ENCODE data around the gene ECE2.

Gene ECE2

DNA sequence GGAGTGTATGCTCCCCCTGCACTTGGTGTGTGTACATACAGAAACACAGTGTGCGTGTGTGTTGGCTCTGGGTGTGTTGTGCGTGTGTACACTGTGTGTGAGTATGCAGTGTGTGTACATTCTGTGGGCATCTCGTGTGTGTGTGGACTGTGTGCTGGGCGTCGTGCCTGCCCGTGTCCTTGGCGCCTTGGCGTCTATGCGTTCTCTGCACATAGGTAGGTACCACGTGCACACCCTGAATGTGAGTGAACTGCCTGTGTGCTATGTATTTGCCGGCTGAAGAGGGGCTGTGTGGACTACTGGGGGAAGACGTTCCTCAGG lies 481 bp upstream of the ECE2 start:
- Mint-ChIP-seq H3K36me3 (no peaks in the 10 kb centered on the region), H3K27me3 (peaks cover 62 to 64% of the 10 kb centered on the region in 2 donors), H3K27ac (no peak overlapping the region), H3K4me1 (peaks cover 5% of the 10 kb centered on the region in 2 donors), H3K4me3 (peak overlapping the region in 1 of 2 donors; percentile 26), H3K9me3 (peaks cover 0 to 1% of the 10 kb centered on the region in 2 donors)
- no peak for DNase-seq
- no peak for ATAC-seq (replicated peaks)

DNA sequence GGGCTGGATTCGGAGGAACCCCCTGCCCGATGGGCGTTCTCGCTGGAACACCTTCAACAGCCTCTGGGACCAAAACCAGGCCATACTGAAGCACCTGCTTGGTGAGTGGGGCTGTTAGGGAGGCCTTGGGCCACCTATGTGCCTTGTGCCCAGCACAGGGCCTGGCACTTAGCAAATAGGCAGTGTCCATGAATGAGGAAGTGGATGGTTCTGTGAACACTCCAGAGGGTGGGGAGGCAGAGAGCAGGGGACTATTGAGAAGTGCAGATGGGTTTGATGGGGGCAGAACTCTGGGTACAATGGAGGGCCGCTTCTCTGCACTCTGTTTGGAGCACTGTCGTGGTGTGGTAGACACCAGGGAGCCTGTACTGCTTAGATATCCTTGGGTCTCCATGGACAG lies 1.5 kb downstream of the ECE2 start:
- DNase-seq (no peak), ATAC-seq (replicated peaks) (peak in 1 of 2 donors; percentile 19)
- H3K4me1 Mint-ChIP-seq, result peaks cover 5% of the 10 kb centered on the region in 2 donors
- no peak overlapping the region for H3K27ac Mint-ChIP-seq
- no peak overlapping the region for H3K4me3 Mint-ChIP-seq
- H3K27me3 Mint-ChIP-seq, result peaks cover 51 to 52% of the 10 kb centered on the region in 2 donors
- H3K9me3 Mint-ChIP-seq, result no peaks in the 10 kb centered on the region
- H3K36me3 Mint-ChIP-seq, result no peaks in the 10 kb centered on the region

DNA sequence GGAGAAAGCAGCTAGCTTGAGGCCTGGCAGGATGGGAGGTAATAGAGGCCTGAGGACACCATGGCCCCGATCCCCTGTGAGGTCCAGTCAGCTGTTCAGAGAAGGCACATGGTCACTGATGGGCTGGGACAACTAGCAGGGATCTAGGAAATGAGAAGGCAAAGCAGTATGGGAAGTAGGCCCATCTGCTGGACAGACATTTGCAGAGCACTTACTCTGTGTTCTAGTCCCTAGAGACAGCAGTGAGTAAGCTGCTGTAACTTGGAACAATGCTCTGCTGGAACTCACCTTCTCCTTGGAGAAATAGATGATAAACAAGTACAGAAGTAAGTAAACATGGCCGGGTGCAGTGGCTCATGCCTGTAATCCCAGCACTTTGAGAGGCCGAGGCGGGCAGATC lies 7.1 kb downstream of the ECE2 start:
- Mint-ChIP-seq H3K27ac (no peak overlapping the region), H3K36me3 (no peaks in the 10 kb centered on the region), H3K9me3 (peaks cover 3 to 4% of the 10 kb centered on the region in 2 donors), H3K4me1 (no peaks in the 10 kb centered on the region), H3K27me3 (peaks cover 30 to 54% of the 10 kb centered on the region in 2 donors), H3K4me3 (no peak overlapping the region)
- ATAC-seq (replicated peaks) (no peak), DNase-seq (no peak)

DNA sequence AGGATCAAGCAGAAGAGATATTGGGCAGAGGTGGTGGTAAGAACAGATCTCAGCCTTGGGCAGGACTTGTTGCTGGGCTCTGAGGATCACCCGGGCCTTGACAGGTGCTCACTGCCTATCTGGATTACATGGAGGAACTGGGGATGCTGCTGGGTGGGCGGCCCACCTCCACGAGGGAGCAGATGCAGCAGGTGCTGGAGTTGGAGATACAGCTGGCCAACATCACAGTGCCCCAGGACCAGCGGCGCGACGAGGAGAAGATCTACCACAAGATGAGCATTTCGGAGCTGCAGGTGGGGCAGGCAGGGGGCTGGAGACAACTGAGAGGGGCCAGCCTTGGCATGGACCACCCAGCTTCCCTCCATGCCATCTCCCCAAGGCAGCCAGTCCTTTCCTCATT lies 7.9 kb downstream of the ECE2 start:
- Mint-ChIP-seq H3K27me3 (peaks cover 25 to 50% of the 10 kb centered on the region in 2 donors), H3K4me3 (no peak overlapping the region), H3K27ac (no peak overlapping the region), H3K9me3 (peaks cover 3 to 4% of the 10 kb centered on the region in 2 donors), H3K4me1 (no peaks in the 10 kb centered on the region), H3K36me3 (no peaks in the 10 kb centered on the region)
- DNase-seq (no peak), ATAC-seq (replicated peaks) (no peak)

DNA sequence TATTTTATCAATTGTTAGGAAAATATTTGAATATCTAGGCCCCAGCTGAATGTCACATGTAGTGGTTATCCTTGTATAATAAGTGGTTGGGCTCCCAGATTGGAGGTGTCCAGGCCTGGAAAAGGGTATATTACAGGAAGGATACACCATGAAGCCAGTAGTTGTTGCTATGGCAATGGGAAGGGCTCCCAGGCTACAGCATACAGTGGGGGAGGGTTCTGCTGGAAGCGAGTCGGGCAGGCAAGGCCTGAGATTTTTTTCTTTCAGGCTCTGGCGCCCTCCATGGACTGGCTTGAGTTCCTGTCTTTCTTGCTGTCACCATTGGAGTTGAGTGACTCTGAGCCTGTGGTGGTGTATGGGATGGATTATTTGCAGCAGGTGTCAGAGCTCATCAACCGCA lies 8.9 kb downstream of the ECE2 start:
- H3K4me1 Mint-ChIP-seq, result peaks cover 0 to 6% of the 10 kb centered on the region in 2 donors
- H3K27ac Mint-ChIP-seq, result no peak overlapping the region
- H3K9me3 Mint-ChIP-seq, result peaks cover 3 to 4% of the 10 kb centered on the region in 2 donors
- no peaks in the 10 kb centered on the region for H3K36me3 Mint-ChIP-seq
- H3K4me3 Mint-ChIP-seq, result no peak overlapping the region
- ATAC-seq (replicated peaks), result peak; percentile 23 to 25
- no peak for DNase-seq
- peaks cover 24 to 53% of the 10 kb centered on the region in 2 donors for H3K27me3 Mint-ChIP-seq

DNA sequence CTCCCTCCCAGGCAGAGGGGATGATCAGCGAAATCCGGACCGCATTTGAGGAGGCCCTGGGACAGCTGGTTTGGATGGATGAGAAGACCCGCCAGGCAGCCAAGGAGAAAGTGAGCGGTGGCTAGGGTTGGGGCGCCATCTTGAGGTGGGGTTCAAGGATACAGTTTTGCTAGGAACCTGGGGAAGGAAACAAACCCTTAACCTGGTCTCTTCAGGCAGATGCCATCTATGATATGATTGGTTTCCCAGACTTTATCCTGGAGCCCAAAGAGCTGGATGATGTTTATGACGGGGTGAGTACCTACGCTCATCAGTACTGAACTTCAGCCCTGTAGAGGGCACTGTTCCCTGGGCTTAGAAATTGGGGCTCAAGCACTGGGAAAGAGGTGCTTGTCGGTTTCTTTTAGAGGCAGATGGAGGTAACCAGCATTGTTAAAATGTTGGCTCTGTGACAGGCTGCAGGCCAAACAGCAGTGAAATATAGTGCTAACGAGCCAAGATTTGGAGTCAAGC lies 13.7 kb downstream of the ECE2 start:
- ATAC-seq (replicated peaks) (peak; percentile 76 to 78), DNase-seq (peak; percentile 23)
- H3K27me3 Mint-ChIP-seq, result peaks cover 27 to 45% of the 10 kb centered on the region in 2 donors
- no peaks in the 10 kb centered on the region for H3K9me3 Mint-ChIP-seq
- H3K4me3 Mint-ChIP-seq, result no peak overlapping the region
- H3K36me3 Mint-ChIP-seq, result no peaks in the 10 kb centered on the region
- H3K4me1 Mint-ChIP-seq, result peaks cover 0 to 6% of the 10 kb centered on the region in 2 donors
- no peak overlapping the region for H3K27ac Mint-ChIP-seq

DNA sequence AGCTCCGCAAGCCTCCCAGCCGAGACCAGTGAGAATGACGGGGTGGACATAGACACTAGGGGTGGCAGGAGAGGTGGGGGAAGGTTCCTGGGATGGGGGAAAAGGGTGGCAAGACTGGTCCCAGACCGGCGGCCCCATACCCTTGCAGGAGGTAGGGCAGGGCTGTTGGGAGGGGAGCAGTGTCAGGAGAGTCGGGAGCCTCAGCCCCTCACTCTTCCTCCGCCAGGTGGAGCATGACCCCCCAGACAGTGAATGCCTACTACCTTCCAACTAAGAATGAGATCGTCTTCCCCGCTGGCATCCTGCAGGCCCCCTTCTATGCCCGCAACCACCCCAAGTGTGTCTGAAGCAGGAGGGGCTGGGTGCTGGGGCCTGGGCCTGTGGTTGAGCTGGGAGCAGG lies 14.5 kb downstream of the ECE2 start:
- Mint-ChIP-seq H3K27me3 (peaks cover 24 to 37% of the 10 kb centered on the region in 2 donors), H3K4me3 (no peak overlapping the region), H3K27ac (no peak overlapping the region), H3K36me3 (no peaks in the 10 kb centered on the region), H3K9me3 (no peaks in the 10 kb centered on the region), H3K4me1 (peaks cover 0 to 6% of the 10 kb centered on the region in 2 donors)
- ATAC-seq (replicated peaks) (no peak), DNase-seq (no peak)

DNA sequence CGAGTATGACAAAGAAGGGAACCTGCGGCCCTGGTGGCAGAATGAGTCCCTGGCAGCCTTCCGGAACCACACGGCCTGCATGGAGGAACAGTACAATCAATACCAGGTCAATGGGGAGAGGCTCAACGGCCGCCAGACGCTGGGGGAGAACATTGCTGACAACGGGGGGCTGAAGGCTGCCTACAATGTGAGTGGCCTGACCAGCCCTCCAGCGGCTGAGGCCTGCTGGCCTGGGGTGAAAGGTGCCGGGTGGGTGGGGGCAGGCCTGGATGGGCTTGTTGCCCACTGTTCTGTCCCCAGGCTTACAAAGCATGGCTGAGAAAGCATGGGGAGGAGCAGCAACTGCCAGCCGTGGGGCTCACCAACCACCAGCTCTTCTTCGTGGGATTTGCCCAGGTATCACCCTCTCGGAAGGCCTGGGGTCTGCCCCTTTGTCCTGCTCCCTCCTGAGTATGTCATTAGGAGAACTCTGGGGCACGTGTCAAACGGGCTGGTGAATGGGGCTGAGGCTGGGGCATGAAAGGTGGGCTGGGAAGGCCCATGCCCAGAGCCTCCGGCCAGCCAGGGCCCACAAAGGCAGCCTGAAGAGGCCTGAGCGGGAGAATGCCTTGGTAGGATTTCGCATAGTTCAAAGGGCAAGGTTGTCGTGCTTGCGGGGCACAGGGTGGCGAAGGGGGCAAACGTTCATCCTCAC lies 15.4 kb downstream of the ECE2 start:
- no peaks in the 10 kb centered on the region for H3K9me3 Mint-ChIP-seq
- no peaks in the 10 kb centered on the region for H3K36me3 Mint-ChIP-seq
- DNase-seq (no peak), ATAC-seq (replicated peaks) (no peak)
- peak overlapping the region; percentile 9 for H3K27ac Mint-ChIP-seq
- no peak overlapping the region for H3K4me3 Mint-ChIP-seq
- H3K27me3 Mint-ChIP-seq, result peaks cover 16 to 29% of the 10 kb centered on the region in 2 donors
- peaks cover 0 to 6% of the 10 kb centered on the region in 2 donors for H3K4me1 Mint-ChIP-seq

DNA sequence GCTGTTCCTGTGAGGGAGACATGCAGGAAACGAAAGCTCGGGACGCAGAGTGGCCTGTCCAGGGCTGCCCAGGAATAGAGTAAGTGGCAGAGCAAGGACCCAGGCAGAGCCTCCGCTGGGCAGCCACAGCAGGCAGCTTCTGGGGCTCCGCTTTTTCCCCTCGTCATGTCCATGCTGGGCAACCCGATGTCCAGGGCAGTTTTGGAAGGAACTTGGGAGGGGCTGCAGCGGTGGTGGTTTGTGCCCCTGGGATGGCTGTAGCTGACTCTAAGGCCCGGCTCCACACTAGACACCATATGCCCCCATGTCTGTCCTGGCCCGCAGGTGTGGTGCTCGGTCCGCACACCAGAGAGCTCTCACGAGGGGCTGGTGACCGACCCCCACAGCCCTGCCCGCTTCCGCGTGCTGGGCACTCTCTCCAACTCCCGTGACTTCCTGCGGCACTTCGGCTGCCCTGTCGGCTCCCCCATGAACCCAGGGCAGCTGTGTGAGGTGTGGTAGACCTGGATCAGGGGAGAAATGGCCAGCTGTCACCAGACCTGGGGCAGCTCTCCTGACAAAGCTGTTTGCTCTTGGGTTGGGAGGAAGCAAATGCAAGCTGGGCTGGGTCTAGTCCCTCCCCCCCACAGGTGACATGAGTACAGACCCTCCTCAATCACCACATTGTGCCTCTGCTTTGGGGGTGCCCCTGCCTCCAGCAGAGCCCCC lies 16.1 kb downstream of the ECE2 start:
- ATAC-seq (replicated peaks), result no peak
- Mint-ChIP-seq H3K4me1 (peaks cover 0 to 6% of the 10 kb centered on the region in 2 donors), H3K4me3 (no peak overlapping the region), H3K36me3 (no peaks in the 10 kb centered on the region), H3K9me3 (no peaks in the 10 kb centered on the region), H3K27ac (no peak overlapping the region), H3K27me3 (peaks cover 13 to 22% of the 10 kb centered on the region in 2 donors)
- DNase-seq, result no peak

DNA sequence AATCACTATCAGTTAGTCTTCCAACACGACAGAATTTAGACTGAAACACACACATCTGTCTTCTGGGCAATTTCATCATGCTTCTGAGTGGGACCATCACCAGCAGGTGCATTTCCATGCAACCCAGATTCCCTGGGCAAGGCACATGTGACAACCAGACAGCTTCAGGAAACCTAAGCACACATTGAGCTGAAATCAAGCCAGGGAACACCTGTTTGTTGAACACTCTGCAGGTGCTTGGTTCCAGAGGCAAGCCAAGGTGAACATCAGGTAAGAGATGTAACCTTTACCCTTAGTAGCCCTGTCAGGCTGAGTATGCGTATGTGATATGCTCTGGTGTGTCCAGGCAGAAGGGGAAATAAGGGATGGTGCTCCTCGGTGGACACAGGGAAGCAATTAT lies 19.9 kb downstream of the ECE2 start:
- ATAC-seq (replicated peaks) (no peak), DNase-seq (no peak)
- H3K27me3 Mint-ChIP-seq, result peaks cover 9 to 10% of the 10 kb centered on the region in 2 donors
- H3K36me3 Mint-ChIP-seq, result peaks cover 9% of the 10 kb centered on the region in 2 donors
- H3K4me1 Mint-ChIP-seq, result peaks cover 13 to 17% of the 10 kb centered on the region in 2 donors
- H3K27ac Mint-ChIP-seq, result no peak overlapping the region
- H3K4me3 Mint-ChIP-seq, result no peak overlapping the region
- no peaks in the 10 kb centered on the region for H3K9me3 Mint-ChIP-seq

DNA sequence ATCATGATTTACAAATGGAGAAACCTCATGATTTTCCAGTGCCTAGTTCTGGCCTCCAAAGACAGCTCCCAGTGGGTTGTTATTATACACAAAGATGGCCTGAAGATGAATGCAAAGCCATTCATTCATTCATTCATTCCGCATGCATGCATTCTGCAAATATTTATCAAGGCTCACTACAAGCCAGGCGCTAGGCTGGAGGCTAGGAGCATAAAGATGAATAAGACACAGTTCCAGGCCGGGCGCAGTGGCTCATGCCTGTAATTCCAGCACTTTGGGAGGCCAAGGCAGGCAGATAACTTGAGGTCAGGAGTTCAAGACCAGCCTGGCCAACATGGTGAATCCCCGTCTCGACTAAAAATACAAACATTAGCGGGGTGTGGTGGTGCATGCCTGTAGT lies 20.8 kb downstream of the ECE2 start:
- no peak for ATAC-seq (replicated peaks)
- Mint-ChIP-seq H3K27ac (no peak overlapping the region), H3K4me3 (no peak overlapping the region), H3K36me3 (peaks cover 13 to 14% of the 10 kb centered on the region in 2 donors), H3K9me3 (no peaks in the 10 kb centered on the region), H3K27me3 (peaks cover 5 to 10% of the 10 kb centered on the region in 2 donors), H3K4me1 (peaks cover 13 to 22% of the 10 kb centered on the region in 2 donors)
- no peak for DNase-seq

DNA sequence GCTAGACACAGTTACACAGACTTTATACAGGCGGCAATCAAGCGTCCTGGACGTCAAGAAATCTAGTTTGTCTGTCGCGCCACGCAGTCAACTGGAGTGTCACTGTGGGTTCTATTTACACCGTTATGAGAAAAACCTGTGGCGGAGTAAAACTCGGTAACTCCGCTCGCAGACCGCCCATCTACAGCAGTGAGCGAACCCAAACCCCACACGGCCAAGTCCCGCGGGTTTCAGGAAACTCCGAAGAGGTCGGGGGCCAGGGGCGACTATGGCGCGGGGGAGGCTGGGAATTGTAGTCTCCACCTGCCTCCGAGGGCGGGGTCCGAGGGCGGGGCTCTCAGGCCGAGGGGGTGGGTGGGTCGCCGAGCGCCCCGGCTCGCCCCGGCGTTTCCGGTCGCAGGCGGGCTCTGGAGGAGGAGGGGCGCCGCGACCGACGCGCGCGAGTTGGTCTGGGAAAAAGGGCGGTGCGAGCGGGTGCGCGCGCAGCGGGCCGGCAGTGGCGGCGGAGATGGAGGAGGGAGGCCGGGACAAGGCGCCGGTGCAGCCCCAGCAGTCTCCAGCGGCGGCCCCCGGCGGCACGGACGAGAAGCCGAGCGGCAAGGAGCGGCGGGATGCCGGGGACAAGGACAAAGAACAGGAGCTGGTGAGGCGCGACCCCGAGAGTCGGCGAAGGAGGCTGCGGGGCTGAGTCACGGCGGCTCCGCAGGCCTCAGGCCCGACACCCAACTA lies 23.1 kb downstream of the ECE2 start, which contains the start of gene PSMD2:
Gene PSMD2, plus strand, starts transcription at position 483 of the 729 bp plus-strand sequence. Its CDS starts 26 bp downstream, at position 509.
- H3K9me3 Mint-ChIP-seq, result no peaks in the 10 kb centered on the region

DNA sequence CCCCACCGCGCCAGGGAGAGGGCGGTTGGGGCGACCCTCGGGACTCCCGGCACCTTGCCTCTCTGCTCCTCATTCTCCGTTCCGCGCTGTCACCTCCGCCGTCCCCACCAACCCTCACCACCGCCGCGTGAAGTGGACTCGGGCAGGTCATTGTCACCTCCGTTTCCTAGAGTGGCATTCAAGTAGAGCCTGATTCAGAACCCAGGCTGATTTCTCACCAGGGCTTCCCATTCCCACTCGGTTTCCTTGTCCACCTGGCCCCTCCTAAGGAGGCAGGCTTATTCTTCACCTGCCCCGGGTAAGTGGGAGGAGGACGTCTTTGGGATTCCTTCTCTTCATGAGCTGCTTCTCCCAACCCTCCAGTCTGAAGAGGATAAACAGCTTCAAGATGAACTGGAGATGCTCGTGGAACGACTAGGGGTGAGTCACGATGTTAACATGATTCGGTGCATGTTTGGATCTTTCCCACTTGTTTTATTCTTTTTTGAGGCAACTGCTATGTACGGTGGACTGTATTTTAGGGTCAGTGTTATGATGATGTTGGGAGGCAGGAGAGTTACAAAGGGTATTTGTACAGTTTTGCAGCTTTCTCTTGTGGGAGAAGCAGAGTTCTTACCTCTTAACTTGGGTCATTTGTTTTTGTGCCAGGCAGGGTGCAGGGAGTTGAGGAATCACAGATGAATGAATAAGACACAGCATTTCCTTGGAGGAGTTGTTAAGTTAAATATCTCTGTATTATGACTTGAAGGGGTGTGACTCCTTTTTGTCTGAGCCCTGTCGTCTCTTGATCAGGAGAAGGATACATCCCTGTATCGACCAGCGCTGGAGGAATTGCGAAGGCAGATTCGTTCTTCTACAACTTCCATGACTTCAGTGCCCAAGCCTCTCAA lies 23.9 kb downstream of the ECE2 start:
- H3K36me3 Mint-ChIP-seq, result peaks cover 20 to 30% of the 10 kb centered on the region in 2 donors
- DNase-seq (no peak), ATAC-seq (replicated peaks) (no peak)
- peak overlapping the region; percentile 90 to 97 for H3K4me3 Mint-ChIP-seq
- H3K9me3 Mint-ChIP-seq, result no peaks in the 10 kb centered on the region
- peaks cover 14 to 24% of the 10 kb centered on the region in 2 donors for H3K4me1 Mint-ChIP-seq
- no peaks in the 10 kb centered on the region for H3K27me3 Mint-ChIP-seq
- peak overlapping the region; percentile 88 for H3K27ac Mint-ChIP-seq

More for the DNA sequence above, 23.1 kb downstream of the ECE2 start, which contains the start of gene PSMD2:
- DNase-seq (peak; percentile 94), ATAC-seq (replicated peaks) (peak; percentile 97 to 98)
- Mint-ChIP-seq H3K27ac (peak within 1 kb of the TSS; percentile 88), H3K4me1 (peaks cover 13 to 24% of the 10 kb centered on the region in 2 donors), H3K4me3 (peak within 1 kb of the TSS; percentile 90 to 97), H3K27me3 (no peaks in the 10 kb centered on the region), H3K36me3 (peaks cover 14 to 24% of the 10 kb centered on the region in 2 donors)
